Nephron progenitor cell (in vitro differentiated cells): ENCODE measurements around the gene SDK1.

Experiments
- DNase-seq: peaks from one replicate; pipeline ENCODE4 v3.0.0; 2021
- H3K27ac Mint-ChIP-seq: 2 replicates; pipeline ENCODE4 v1.8.0; 2021; ENCODE audit warnings: mild to moderate bottlenecking, moderate library complexity, mixed read lengths
- H3K27me3 Mint-ChIP-seq: 2 replicates; pipeline ENCODE4 v1.8.0; 2021; ENCODE audit warnings: mild to moderate bottlenecking, low read depth, mixed read lengths; ENCODE audit not compliant: poor library complexity
- H3K36me3 Mint-ChIP-seq: 2 replicates; pipeline ENCODE4 v1.8.0; 2021; ENCODE audit warnings: low read depth, mixed read lengths
- H3K4me1 Mint-ChIP-seq: 2 replicates; pipeline ENCODE4 v1.8.0; 2021; ENCODE audit warnings: mixed read lengths
- H3K4me3 Mint-ChIP-seq: 2 replicates; pipeline ENCODE4 v1.8.0; 2021; ENCODE audit warnings: mild to moderate bottlenecking, moderate library complexity, mixed read lengths
- H3K9me3 Mint-ChIP-seq: 2 replicates; pipeline ENCODE4 v1.8.0; 2021; ENCODE audit warnings: mild to moderate bottlenecking, moderate library complexity, mixed read lengths
- TF ChIP-seq, protein P1 (sequence below): fragments of 200-600 bp; sonication (generic); IDR thresholded peaks from 2 replicates; pipeline ENCODE4 v1.5.0; 2021; ENCODE audit warnings: antibody characterized with exemption

SDK1 gene

DNA sequence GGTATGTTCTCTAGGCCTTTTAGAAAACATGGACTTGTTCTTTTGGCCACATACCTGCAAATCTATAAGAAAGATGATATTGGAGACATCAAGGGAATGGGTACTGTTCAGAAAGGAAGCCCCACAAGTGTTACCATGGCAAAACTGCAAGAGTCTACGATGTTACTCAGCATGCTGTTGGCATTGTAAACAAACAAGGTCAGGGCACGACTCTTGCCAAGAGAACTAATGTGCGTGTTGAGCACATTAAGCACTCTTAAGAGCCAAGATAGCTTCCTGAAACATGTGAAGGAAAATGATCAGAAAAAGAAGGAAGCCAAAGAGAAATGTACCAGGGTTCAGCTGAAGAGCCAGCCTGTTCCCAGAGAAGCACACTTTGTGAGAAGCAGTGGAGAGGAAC lies 37.1 kb downstream of the SDK1 start:
- Mint-ChIP-seq H3K4me3 (no peak overlapping the region), H3K9me3 (no peaks in the 10 kb centered on the region), H3K36me3 (no peaks in the 10 kb centered on the region), H3K27me3 (peaks cover 6% of the 10 kb centered on the region), H3K4me1 (peaks cover 5% of the 10 kb centered on the region), H3K27ac (no peak overlapping the region)
- TF ChIP-seq, protein P1, sequence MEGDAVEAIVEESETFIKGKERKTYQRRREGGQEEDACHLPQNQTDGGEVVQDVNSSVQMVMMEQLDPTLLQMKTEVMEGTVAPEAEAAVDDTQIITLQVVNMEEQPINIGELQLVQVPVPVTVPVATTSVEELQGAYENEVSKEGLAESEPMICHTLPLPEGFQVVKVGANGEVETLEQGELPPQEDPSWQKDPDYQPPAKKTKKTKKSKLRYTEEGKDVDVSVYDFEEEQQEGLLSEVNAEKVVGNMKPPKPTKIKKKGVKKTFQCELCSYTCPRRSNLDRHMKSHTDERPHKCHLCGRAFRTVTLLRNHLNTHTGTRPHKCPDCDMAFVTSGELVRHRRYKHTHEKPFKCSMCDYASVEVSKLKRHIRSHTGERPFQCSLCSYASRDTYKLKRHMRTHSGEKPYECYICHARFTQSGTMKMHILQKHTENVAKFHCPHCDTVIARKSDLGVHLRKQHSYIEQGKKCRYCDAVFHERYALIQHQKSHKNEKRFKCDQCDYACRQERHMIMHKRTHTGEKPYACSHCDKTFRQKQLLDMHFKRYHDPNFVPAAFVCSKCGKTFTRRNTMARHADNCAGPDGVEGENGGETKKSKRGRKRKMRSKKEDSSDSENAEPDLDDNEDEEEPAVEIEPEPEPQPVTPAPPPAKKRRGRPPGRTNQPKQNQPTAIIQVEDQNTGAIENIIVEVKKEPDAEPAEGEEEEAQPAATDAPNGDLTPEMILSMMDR = no peak
- no peak for DNase-seq

DNA sequence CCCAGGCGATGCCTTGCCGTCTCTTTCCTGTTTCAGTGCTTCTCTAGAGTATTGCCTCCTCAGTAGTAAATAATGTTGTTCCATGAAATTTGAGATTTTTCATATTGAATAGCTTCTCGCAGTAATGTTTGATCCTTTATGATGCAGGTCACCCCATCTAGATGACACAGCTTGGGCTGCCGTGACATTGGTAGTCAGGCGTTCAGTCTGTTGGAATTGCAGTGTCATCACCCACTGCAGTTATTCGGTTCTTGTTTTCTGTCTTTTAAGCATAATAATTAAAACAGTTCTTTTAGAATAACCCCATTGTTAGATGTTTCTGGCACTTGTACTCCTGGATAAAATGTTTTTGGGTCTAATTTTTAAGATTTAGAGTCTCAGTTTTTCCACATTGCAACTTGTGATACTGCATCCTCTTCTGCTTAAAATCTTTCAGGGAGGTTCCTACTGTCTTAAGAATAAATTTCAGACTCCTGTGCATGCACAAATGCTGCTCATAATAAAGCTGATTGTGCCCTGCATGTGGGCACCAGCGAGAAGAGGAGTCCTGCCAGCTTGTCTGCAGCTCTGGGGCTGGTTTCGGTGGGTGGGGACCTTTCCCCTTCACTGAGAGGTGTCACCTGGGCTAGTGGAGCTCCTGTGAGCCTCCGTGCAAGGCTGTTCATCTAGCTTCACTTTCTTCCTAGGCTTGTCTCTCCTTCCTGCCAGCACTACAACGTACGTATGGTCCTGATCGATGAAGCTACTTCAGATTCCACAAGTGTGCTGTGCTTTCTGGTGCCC lies 44.8 kb downstream of the SDK1 start:
- no peaks in the 10 kb centered on the region for H3K9me3 Mint-ChIP-seq
- DNase-seq = no peak
- peaks cover 2% of the 10 kb centered on the region for H3K27me3 Mint-ChIP-seq
- H3K36me3 Mint-ChIP-seq = no peaks in the 10 kb centered on the region
- no peak overlapping the region for H3K27ac Mint-ChIP-seq
- no peak overlapping the region for H3K4me3 Mint-ChIP-seq
- peaks cover 5% of the 10 kb centered on the region for H3K4me1 Mint-ChIP-seq
- TF ChIP-seq, protein P1 = no peak

- TF ChIP-seq, protein P1 = no peak
- no peaks in the 10 kb centered on the region for H3K36me3 Mint-ChIP-seq
- H3K4me3 Mint-ChIP-seq = no peak overlapping the region
- no peak for DNase-seq
- H3K27ac Mint-ChIP-seq = no peak overlapping the region
- no peaks in the 10 kb centered on the region for H3K9me3 Mint-ChIP-seq
- H3K27me3 Mint-ChIP-seq = peaks cover 5% of the 10 kb centered on the region
- peaks cover 5% of the 10 kb centered on the region for H3K4me1 Mint-ChIP-seq
Observed at GRCh38 chr7:3349126-3349525, 48.1 kb downstream of the SDK1 start.

DNA sequence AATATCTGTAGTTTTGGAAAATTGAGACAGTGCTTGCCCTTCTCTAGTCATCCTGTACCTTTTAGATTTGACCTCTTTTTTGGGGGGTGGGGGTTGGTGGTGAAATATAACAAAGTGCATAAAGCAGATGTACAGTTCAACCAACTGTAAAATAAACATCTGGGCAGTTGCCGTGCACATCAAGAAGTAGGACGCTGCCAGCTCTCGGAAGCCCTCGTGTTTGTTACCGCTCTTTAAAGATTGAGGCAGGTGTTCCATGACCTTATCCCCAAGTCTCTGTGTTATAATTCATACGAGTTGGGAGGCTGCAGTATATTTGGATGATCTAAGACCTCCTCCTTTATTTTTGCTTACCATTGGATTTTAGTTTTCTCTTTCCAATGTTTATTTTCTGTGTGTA lies 55.1 kb downstream of the SDK1 start:
- Mint-ChIP-seq H3K27ac (peak overlapping the region; percentile 72), H3K36me3 (no peaks in the 10 kb centered on the region), H3K4me1 (no peaks in the 10 kb centered on the region), H3K9me3 (no peaks in the 10 kb centered on the region), H3K4me3 (no peak overlapping the region), H3K27me3 (peaks cover 6% of the 10 kb centered on the region)
- TF ChIP-seq, protein P1 = no peak
- DNase-seq = no peak

- Mint-ChIP-seq H3K4me3 (no peak overlapping the region), H3K9me3 (peaks cover under 1% of the 10 kb centered on the region), H3K36me3 (no peaks in the 10 kb centered on the region), H3K4me1 (no peaks in the 10 kb centered on the region), H3K27ac (no peak overlapping the region), H3K27me3 (peaks cover 4% of the 10 kb centered on the region)
- TF ChIP-seq, protein P1 = no peak
- no peak for DNase-seq
Observed at GRCh38 chr7:3358991-3359390, 57.9 kb downstream of the SDK1 start.

DNA sequence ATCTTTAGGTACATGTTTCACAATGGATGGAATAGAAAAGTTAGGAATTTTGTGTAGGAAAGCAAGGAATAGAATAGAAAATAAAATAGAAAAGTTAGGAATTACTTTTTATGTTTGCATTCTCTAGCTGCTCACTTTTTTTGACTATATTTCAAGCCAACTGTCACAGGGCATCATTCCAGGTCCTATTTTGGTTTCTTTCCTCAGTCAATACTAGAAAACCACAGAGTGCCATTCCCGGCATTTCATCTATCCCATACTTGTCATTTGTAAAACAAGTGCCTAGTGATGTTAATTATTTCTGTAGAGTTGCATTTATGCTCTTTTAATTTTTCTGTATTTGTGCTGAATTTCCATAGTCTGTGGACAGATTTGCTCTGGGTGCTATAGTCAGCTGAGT lies 66.2 kb downstream of the SDK1 start:
- no peak overlapping the region for H3K4me3 Mint-ChIP-seq
- TF ChIP-seq, protein P1 = no peak
- peaks cover 4% of the 10 kb centered on the region for H3K27me3 Mint-ChIP-seq
- peaks cover 16% of the 10 kb centered on the region for H3K9me3 Mint-ChIP-seq
- H3K27ac Mint-ChIP-seq = no peak overlapping the region
- DNase-seq = no peak
- no peaks in the 10 kb centered on the region for H3K36me3 Mint-ChIP-seq
- H3K4me1 Mint-ChIP-seq = peaks cover 22% of the 10 kb centered on the region
